Measurements from ENCODE around the gene MAP3K5.

GRCh38 chr6:136571496-136571895 lies 220.8 kb downstream of the MAP3K5 start:
- TF ChIP-seq CTCF (IDR thresholded peaks at IDR 0.05) = no peak
- TF ChIP-seq POLR2AphosphoS5 (IDR thresholded peaks at IDR 0.05; ENCODE audit: low read depth, low read length) = no peak
- no peak for TF ChIP-seq REST (IDR thresholded peaks at IDR 0.05; ENCODE audit: insufficient read depth in 1 of 2, low read depth in 2 of 2, low read length in 1 of 2)
- no peak for TF ChIP-seq SIN3A (IDR thresholded peaks at IDR 0.05; ENCODE audit: borderline replicate concordance, insufficient read depth, low read depth, low read length)
- TF ChIP-seq TCF7L2 (IDR thresholded peaks at IDR 0.05; ENCODE audit: low read depth, low read length) = no peak

Data from Panc1 (cell line).